NCI-H1105 (cell line): ENCODE data around the gene SH3BGR.
"Not testable (repeated sequence)": the region's sequence is repeated elsewhere in the genome, so short reads cannot be mapped to it uniquely, and the experiment has no call there.

ENCODE experiments used
- DNase-seq: peaks from one replicate; lab custom pipeline; 2025; lab: John Stamatoyannopoulos, UW

Gene SH3BGR

DNA sequence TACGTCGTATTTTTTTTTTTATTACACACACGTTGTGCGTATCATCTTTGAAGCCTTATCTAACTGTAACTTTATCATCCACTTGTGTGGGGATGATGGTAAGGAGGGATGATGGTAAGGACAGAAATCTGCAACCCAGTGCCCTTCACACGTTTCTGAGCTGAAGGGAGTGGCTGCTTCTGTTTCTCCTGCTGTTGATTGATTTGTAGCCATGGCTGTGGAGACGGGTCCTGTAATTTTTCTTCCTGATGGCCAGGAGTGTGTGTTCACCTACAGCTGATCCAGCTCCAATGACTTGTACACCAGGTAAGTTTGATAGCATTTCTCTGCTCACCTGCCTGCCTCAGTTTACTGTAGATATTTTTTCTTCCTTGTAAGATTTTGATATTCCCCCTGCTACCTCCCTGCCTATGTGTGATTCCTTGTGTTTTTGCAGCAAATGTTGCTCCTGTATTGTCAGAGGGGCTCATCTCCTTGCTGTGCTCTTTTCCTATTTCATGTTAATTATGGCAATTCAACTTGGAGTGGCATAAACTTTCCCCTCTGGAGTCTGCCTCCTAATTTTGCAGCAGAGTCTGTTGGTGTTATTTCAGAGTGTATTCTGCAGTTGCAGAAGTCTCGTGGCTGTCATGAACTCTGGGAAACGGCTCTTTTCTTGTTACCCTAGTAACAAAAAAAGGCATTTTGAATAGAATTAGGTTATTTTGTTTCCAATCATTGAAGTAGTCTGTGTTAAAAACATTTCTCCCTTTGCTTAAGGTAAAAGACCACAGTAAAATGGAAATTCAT is 64.1 kb downstream of the SH3BGR start:
- DNase-seq = no peak

DNA sequence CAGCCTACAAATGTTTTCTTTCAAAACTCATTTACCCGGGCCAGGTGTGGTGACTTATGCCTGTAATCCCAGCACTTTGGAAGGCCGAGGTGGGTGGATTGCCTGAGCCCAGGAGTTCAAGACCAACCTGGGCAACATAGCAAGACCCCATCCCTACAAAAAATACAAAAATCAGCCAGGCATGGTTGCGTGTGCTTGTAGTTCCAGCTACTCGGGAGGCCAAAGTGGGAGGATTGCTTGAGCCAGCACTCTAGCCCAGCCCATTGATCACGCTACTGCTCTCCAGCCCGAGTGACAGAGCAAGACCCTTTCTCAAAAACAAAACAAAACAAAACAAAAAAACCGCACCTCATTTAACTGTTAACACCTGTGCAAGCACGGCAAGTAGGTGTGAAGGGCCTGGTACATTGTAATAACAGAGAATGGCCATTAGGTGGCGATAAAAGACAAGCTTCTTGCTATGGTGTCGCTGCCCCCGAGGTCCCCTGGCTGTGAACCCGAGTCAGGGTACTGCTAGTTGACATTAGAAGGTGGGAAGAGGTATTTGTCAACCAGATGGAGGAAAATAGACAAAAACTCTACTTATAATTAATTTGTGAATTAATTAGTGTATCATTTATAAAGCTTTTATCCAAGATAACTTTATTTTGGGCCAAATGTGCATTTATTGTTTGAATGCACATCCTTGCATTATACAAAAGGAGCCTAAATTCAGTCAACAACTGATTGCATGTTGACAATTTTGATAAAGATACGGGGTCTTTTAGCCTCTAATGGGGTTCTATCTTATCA is 66.5 kb downstream of the SH3BGR start:
- DNase-seq = peak; percentile 66

DNA sequence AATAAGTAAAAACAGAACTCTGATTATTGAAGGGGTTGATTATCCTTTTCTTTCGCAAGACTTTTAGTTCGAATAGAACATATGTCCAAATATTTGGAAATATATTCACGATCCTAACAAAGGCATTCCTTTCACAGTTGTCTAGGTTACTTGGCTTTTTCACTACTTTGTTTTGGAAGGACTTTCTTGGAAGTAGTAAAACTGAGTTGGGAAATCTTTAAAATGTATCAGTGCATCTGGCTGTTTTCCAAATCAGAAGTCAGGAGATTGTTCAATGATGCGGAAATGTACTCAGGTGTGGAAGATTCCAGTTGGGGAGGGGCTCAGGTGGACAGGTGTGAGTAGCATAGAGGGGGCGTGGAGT is 67.1 kb downstream of the SH3BGR start:
- DNase-seq = no peak

DNA sequence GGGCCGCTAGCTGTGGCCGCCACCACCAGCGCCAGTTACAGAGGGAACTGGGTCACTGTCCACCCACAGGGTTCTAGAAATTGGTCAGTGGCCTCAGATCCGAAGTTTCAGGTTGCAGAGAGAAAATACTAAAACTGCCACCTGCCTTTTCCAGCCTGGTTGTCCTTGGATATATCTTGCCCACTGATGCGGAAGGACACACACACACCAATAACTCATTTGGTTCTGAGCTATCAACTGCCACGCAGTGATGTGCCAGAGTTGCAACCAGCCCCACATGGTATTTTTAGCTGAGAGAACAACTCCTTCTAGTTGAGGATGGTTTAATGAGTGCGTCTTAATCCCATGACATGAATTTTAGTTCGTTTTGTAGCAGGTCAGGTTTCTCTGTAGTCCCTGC is 68.1 kb downstream of the SH3BGR start:
- DNase-seq = no peak

DNA sequence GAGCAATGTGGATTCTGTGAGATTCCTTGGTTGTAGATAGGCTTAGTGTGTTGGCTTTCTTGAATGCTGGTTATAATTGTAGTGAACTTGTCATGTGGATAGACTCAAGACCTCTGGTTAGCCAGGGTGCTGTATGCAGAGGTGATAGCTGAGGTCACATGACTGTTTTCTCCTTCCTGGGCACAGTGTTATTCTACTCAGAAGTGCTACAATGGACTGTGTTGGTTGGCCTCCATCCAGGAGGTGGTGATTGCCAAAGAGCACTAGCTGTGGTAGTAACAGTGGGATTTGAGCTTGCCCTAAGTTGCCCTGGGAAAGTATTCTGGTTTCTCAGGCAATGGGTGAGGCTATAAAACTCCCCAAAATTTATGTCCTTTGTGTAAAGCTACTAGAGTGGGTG is 71.6 kb downstream of the SH3BGR start:
- DNase-seq = no peak

DNA sequence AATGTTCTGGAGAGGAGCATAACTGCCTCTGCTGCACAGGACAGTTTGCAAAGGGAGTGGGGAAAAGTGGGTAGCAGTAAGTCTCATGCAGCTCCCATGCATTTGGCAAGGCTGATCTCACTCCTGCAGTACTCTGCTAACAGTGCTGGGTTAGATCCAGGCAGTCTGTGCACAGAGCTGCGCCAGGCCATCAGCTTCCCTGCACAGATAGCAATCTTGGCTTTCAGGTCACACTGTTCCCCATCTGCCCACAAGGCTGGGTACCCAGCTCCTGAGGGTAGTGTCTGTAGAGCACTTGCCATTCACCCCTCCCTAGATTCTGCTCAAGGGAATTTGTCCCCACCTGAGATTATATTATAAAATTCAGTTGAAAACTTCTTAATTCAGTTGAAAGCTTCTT is 72.1 kb downstream of the SH3BGR start:
- no peak for DNase-seq

DNA sequence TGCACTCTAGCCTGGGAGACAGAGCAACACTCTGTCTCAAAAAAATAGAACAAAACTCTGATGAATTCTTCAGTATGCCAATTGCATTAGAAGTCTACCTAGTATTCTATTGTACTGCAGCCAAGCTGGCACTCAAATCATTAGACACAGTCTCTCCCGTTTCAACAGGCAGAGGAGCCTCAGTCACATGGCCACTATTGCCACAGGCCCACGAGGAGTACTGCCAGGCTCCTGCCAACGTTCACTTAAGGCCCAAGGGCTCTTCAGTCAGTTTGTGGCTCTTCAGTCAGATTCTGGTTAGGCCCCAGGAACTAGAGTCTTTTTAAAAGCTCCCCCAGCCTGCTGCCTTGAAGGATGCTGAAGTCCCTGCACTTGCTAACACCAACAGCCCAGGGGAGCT is 73.4 kb downstream of the SH3BGR start:
- DNase-seq = no peak

DNA sequence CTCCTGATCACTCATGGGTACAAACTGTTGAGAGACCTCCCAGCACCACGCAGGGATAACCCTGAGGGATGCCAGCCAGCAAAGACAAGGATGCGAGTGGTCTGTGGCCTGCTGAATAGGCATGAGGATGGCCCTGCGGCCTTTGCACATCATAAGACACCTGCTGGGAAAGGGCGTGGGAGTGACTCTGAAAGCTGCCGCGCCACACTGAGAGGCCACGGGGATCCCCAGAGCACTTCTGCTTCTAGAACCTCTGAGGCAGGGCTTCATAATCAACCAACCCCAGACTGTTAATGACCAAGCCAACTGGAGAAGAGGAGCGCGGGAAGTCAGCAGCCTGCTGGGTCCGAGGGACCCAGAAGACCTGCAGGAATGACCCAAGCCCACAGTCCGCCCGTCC is 73.8 kb downstream of the SH3BGR start:
- no peak for DNase-seq

DNA sequence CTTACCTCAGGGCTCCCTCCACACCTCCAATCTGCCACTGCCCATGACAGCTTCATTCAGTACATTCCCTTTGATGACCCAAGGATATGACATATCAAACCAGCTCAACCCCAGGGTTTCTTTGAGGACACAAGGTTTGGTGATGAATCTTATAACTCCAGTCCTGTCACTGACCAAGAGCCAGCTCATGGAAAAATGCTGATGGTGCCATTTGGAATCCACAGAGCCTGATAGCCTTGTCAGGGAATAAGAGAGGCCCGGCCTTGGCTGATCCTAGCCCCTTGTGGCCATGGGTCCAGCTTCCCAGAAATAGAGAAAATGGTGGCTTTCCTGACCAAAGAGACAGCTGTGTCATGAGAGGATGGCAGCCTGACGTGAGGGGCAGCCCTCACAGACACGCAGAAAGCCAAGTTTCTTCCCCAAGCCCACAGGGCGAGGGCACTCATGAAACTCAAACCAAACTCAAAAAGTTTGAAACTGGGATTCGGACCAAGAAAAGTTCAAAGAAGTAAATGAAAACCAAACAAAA is 75.4 kb downstream of the SH3BGR start:
- no peak for DNase-seq

DNA sequence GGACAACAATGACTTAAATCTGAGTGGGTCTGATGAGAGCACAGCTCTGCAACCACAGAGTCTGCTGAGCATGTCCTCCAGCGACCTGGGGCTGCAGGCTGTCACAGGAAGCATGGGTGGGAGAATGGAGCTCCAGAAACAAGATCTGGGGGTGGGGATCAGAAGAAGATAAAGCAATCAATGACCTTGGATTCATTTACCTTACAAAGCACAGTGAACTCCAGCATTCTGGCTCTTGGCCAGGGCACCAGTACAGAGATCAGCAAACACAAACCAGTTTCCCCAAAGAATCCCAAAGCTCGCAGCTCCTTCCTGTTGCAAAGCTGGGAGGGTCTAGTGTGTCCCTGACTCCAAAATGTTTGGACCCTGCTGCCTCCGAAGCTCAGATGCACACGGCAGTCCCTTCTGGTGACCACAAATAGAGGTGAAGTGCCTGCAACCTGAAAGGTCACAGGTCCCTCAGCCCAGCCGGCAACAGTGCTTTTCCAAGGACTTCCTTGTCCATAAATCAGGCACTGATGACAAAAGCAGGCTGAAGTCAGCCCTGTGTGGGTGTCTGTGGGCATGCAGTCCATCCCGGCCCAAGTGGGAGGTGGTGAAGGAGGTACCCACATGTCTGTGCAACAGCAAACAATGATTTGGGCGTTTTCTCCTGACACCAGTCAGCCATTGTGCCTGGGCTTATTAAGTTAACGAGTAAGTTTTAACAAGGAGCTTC is 76.1 kb downstream of the SH3BGR start:
- no peak for DNase-seq

DNA sequence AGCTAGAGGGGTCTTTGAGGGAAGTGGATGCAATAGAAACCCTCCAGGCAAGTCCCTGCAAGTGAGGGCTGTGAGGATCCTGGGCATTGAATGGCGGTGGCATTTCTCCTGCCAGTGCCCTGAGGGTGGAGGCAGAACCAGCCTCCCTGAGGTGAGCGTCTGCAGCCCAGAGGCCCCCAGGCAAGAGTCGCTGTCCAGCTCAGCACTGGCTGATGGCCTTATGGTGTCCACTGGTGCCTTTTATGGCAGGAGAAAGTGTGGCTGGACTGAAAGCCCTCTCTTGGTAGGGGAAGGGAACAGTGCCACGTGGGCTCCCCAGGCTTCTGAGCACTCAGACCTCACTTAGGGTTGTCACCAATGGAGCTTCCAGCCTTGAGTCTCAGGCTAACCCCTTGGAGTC is 77.3 kb downstream of the SH3BGR start:
- no peak for DNase-seq

DNA sequence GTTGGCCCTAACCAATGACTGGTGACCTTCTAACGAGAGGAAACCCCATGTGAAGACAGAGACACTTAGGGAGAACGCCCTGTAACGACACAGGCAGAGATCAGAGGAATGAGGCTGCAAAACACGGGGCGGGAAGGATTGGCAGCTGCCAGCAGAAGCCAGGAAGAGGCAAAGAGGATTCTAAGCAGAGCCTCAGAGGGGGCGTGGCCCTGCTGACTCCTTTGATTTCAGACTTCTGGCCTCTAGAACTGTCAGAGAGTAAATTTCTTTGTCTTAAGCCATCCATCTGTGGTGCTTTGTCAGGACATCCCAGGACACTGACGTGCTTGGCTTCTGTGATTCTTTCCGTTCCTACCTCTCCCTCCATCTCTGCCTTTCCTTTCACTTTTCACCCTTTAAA is 79.3 kb downstream of the SH3BGR start:
- DNase-seq = no peak

DNA sequence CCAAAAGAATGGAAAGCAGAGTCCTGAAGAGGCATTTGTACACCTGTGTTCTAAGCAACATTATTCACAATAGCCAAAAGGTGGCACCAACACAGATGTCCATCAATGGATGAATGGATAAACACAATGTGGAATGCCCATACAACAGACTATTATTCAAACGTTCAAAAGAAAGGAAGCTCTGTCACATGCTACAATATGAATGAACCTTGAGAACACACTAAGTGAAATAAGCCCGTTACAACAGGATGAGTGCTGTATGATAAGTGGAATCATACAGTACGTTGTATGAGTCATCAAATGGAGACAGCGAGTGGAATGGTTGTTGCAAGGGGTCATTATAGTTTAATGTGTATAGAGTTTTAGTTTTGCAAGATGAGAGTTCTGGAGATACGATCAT is 80.1 kb downstream of the SH3BGR start:
- no peak for DNase-seq

DNA sequence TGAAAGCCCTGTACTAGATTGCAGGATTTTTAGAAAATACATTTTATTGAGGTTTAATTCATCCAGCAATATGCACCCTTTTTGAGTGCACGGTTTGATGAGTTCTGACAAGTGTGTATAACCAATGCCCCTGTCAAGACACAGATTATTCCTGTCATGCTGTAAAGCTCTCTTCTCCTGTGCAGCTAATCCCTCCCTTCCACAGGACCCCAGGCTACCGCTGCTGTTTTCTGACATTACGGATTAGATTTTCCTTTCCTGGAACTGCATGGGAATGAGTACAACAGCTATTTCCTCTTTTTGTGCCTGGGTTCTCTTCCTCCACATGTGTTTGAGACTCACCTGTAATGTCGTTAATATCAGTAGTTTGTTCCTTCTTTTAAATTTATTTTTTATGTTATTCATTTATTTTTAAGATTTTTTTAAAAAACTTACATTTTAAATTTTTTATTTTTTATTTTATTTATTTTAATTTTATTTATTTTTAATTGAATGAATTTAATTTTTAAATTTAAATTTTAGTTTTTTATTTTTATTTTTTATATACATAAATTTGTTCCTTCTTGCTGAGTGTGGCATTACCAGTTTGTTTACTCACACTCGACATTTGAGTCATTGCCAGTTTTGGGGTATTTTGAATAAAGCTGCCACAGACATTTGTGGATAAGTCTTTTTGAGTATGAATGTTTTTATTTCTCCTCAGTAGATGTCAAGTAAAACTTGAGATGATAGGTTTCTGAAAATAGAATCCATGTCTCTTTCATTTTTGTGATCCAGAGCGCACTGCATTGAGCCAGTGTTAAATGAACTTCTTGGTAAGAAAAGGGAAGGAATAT is 82.0 kb downstream of the SH3BGR start:
- DNase-seq = no peak

DNA sequence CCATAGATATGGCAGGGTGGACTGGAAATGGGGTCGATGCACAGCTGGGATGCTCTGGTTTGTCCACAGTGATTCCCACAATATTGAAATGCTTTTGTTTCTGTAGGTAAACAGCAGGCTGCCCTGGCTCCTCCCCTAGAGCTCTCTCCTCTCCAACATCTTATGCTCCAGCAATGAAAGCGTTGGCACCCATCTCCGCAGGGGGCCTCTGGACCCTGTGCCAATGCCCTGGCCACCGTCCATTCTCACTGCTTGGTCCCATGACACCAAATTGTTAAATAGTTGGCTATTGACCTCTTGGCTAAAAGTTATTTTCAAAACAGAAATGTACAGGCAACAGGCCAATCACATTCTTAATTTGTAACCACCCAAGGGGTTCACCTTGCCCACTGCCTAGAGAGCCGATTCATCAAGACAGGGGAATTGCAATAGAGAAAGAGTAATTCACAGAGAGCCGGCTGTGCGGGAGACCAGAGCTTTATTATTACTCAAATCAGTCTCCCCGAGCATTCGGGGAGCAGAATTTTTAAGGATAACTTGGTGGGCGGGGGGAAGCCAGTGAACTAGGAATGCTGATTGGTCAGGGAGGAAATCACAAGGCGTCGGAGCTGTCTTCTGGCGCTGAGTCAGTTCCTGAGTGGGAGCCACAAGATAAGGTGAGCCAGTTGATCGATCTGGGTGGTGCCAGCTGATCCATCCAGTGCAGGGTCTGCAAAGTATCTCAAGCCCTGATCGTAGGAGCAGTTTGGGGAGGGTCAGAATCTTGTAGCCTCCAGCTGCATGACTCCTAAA is 84.1 kb downstream of the SH3BGR start:
- no peak for DNase-seq

DNA sequence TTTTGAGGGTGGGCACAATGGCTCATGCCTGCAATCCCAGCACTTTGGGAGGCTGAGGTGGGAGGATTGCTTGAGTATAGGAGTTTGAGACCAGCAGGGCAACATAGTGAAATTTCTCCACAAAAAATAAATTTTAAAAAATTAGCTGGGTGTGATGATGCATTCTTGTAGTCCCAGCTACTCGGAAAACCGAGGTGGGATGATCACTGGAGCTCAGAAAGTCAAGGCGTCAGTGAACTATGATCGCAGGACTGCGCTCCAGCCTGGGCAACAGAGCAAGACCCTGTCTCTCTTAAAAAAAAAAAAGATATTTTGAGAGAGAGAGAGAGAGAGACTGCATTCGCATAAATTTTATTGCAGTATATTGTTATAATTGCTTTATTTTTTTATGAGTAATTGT is 85.1 kb downstream of the SH3BGR start:
- DNase-seq = no peak

DNA sequence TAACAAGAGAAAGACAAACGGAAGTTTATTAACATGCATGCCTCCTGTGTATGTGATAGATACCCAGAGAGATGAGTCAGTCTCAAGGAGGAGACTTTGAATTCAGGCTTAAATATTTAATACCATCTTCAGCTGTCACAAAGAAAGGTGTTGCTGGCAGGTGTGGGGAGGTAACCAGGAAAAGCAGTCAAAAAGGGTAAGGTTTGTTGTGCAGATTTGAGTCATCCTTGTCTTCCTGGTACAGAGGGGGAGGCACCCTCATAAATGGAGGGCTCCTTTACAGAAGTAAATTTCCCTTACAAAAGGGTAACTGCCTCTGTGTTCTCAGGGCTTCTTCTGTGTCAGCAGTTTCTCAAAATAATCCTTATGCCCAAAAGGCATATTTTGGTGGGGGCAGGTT is 85.8 kb downstream of the SH3BGR start:
- DNase-seq = no peak

DNA sequence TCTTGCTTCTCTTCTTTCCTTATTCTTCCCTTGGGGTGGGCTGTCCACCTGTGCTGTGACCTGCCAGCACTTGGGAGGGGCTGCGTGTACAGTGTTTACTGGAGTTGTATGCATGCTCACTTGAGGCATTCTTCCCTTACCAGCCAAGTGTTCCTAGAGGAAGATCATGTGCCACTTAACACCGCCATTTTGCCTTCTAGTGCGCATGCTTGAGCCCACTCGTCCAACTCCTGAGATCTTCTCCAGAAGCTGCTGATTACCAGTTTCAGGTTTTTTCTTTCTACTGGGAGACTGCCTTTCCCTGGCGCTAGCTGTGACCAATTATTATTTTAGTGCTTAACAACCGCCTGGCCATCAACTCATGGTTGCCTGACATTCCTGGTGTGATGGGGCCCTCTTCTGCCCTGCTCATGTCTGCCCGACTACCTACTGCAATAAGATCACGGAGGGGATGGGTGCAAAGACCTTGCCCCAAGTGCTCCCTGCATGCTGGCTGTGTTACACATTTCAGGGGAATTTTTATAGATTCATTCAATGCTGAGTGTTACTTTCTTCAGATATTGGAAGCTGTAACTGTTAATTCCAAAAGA is 86.8 kb downstream of the SH3BGR start:
- DNase-seq = no peak

DNA sequence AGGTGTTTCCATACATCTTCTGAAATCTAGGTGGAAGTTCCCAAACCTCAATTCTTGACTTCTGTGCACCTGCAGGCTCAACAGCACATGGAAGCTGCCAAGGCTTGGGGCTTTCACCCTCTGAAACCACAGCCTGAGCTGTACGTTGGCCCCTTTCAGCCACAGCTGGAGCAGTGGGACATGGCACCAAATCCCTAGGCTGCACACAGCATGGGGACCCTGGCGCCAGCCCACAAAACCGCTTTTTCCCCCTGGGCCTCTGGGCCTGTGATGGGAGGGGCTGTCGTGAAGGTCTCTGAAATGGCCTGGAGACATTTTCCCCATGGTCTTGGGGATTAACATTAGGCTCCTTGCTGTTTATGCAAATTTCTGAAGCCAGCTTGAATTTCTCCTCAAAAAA is 88.6 kb downstream of the SH3BGR start:
- DNase-seq = not testable (repeated sequence)

DNA sequence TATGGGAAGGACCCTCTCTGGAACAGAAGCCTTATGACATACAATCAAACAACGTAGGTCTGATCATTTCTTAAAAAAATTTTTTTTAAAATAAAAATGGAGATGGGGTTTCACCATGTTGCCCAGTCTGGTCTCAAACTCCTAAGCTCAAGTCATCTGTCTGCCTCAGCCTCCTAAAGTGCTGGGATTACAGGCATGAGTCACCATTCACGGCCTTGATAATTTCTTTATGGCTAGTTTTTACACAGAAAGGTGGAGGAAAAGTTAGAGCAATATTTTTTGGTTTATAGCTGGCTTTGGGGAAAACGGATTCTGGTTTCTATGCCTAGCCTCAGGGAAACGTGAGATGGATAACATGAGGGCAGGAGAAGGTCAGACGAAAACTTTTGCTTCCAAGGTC is 91.0 kb downstream of the SH3BGR start:
- no peak for DNase-seq

DNA sequence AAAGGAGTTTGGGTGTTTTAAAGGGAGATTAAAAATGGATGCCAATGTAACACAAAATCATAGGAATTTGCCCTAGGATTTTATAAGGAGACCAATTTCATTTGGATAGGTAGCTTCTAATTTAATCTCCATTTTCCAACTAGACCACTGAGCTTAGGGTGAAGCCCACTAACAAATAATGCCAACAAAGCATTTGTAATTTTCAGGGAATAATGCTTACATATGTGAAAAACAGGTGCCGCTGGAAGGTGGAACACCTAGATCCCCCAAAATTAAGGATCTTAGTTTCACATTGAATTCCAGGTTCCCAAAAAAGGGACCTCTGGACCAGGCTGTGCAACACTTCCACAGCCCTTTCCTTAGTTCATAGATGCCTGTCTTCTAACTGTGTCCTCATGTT is 94.8 kb downstream of the SH3BGR start:
- no peak for DNase-seq
